ENCODE data around the gene DLK1. TPM values are rescaled to one million over a fixed set of nuclear protein-coding genes. Genes with fewer than 3 reads are reported as not detected.
A peak's percentile ranks its signal among the peaks of the same experiment; 100 is the strongest.

The DLK1 gene
- total and polyA plus RNA-seq, 2 of the 13 experiments (the other 11 are each of a cell fraction or from before 2014, with no cell fraction given), result 95.5 to 312 TPM

DNA sequence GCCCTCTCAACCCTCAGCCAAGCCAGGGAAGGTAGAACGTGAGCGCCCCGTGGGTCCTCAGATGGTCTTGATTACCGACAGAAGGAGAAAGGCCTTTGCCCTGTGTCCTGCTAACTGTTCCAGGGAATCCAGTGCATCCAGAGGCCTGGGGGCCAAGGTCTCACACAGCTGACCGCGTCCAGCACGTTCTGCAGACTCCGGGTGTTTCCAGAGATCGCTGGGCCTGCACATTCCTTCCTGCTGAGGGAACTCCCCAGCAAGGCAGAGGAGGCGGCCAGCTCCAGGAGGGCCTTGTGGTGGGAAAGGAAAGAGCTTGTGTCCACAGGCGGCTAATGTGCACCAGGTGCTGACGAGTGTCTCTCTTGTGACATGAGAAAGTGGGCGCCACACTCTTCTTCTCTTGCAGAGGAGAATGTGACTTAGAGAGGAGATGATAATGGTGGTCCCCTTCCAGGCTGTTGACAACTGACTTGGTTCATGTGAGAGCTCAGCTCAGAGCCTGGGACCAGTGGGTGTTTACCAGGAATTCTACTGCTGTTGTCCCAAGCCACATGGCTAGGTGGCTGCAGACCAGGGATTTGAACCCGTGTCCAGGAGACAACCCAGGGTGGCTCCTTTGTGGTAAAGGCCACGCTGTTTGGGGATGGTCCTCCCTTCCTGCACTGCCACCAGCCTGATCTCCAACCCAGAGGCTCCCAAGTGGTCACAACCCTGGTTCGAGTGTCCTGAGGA lies 46.8 kb upstream of the DLK1 start (continued):
- TF ChIP-seq DMTF1 (CRISPR knock-in tag; IDR thresholded peaks at IDR 0.05) (peak; percentile 75; the same call in 1 of the 2 replicates), ZSCAN22 (CRISPR knock-in tag; IDR thresholded peaks at IDR 0.05) (no peak), HBP1 (CRISPR knock-in tag; IDR thresholded peaks at IDR 0.05; ENCODE audit: low read depth) (peak; percentile 80; the same call in 1 of the 2 replicates), ZNF501 (CRISPR knock-in tag; IDR thresholded peaks at IDR 0.05) (peak; percentile 87), AHR (CRISPR knock-in tag; IDR thresholded peaks at IDR 0.05) (peak; percentile 56; the same call in 1 of the 2 replicates), NBN (conservative IDR thresholded peaks at IDR 0.05) (no peak), ARID2 (CRISPR knock-in tag; IDR thresholded peaks at IDR 0.05; ENCODE audit: borderline replicate concordance) (peak; percentile 54), NCOA2 (CRISPR knock-in tag; IDR thresholded peaks at IDR 0.05) (peak; percentile 60), MAZ (IDR thresholded peaks at IDR 0.05; ENCODE audit: borderline replicate concordance, low read depth, low read length) (no peak), MAZ (CRISPR knock-in tag; IDR thresholded peaks at IDR 0.05; ENCODE audit: low read depth) (peak; percentile 62; the same call in 1 of the 2 replicates), HCFC1 (IDR thresholded peaks at IDR 0.05; ENCODE audit: low read depth, low read length) (no peak), MTF1 (CRISPR knock-in tag; IDR thresholded peaks at IDR 0.05) (no peak), RXRB (CRISPR knock-in tag; IDR thresholded peaks at IDR 0.05; ENCODE audit: borderline replicate concordance) (peak; percentile 88), ZNF20 (CRISPR knock-in tag; IDR thresholded peaks at IDR 0.05) (no peak), ZFP62 (CRISPR knock-in tag; IDR thresholded peaks at IDR 0.05) (no peak)
- TF ChIP-seq, protein P1, sequence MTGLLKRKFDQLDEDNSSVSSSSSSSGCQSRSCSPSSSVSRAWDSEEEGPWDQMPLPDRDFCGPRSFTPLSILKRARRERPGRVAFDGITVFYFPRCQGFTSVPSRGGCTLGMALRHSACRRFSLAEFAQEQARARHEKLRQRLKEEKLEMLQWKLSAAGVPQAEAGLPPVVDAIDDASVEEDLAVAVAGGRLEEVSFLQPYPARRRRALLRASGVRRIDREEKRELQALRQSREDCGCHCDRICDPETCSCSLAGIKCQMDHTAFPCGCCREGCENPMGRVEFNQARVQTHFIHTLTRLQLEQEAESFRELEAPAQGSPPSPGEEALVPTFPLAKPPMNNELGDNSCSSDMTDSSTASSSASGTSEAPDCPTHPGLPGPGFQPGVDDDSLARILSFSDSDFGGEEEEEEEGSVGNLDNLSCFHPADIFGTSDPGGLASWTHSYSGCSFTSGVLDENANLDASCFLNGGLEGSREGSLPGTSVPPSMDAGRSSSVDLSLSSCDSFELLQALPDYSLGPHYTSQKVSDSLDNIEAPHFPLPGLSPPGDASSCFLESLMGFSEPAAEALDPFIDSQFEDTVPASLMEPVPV (CRISPR knock-in tag; IDR thresholded peaks at IDR 0.05), result peak; percentile 65; the same call in 1 of the 2 replicates
